Heart left ventricle (tissue), 13 donors: ENCODE data around the gene CCDC47.

Experiments used
- POLR2A ChIP-seq, 2 donors: fragments of 450-650 bp; IDR thresholded peaks; one replicate each; pipeline ENCODE4 v1.6.1; 2017; ENCODE audit warnings: antibody characterized with exemption in 2 of 2, mild to moderate bottlenecking in 2 of 2, moderate library complexity in 2 of 2
- TF ChIP-seq, protein P1 (sequence below), 12 donors: fragments of 200-600 bp; sonication (generic) in 4 of 12; IDR thresholded peaks; one replicate each; pipeline versions ENCODE4 v1.5.0 to v1.8.0; 2018 to 2022; ENCODE audit warnings: antibody characterized with exemption in 12 of 12, mild to moderate bottlenecking in 5 of 12
- donor health status: ischemic (EF 13 %, LVEDD 7.1; RV severe dilation, severe dysfunction).
- donor health status: DM: no; HTN: yes; CAD: no.
- donor health status: DM: no; HTN: no; CAD: no.
- donor health status: ischemic (EF 25% LVEDD 6.9; RV normal size, moderate dysfunction).
- donor health status: ischemic (EF 25% LVEDD 5.7; RV mildly dilated, moderate dysfunction).
- donor health status: ischemic (EF 35%, LVEDD 5.7; RV mildly dilated, moderate dysfunction).
- donor health status: nonischemic (EF 11% LVEDD 7.7; RV severe dilation, severe dysfunction).
- donor health status: DM: yes; HTN: yes; CAD: no.
- donor health status: PGD.
- donor health status: ischemic (EF 29% LVEDD 5.4; RV normal size, mild dysfunction).
- donor health status: nonischemic (EF 23%, LVEDD 6.1; RV moderate dilation, normal function).

DNA sequence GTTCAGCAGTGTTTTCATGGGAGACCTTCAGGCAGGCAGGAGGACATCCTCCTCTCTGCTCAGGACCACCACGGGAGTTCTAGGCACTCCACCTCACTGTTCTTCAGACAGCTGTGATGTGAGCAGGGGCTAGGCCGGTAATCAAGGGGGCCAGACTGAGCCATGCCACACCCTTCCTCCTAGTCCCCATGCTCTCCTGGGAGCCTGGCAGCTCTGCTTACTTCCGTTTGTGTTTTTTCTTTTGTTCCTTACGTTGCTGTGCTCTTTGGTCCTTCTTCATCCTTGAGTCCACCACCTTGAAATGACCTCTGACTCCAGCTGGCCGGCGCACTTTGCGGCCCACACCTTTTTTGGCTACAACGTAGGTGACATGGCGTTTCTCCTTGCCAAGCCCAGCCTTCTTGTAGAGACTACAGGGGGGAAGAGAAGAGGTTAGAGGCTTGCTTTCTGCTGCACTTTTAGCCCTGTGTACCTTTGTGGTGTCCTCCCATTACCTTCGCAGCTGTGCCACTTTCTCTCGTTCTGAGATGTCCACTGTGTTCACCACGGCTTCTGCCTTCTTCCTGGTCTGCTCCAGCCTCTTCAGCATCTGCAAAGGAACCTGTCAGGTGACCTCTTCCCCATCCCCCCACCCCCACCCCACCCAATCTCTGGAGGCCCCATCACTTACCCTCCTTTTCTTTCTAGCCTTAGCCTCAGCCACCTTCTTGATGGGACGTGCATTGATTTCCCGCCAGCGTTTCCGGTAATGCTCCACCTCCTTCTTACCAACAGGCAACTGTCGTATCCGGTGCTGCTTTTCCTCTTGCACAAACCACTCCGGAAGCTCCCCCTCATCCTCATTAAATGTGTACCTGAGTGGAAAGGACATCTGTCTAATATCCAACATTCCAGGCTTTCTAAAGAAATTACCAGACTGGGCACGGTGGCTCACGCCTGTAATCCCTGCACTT, 46.5 kb upstream of the CCDC47 start:
- TF ChIP-seq, protein P1, sequence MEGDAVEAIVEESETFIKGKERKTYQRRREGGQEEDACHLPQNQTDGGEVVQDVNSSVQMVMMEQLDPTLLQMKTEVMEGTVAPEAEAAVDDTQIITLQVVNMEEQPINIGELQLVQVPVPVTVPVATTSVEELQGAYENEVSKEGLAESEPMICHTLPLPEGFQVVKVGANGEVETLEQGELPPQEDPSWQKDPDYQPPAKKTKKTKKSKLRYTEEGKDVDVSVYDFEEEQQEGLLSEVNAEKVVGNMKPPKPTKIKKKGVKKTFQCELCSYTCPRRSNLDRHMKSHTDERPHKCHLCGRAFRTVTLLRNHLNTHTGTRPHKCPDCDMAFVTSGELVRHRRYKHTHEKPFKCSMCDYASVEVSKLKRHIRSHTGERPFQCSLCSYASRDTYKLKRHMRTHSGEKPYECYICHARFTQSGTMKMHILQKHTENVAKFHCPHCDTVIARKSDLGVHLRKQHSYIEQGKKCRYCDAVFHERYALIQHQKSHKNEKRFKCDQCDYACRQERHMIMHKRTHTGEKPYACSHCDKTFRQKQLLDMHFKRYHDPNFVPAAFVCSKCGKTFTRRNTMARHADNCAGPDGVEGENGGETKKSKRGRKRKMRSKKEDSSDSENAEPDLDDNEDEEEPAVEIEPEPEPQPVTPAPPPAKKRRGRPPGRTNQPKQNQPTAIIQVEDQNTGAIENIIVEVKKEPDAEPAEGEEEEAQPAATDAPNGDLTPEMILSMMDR (IDR thresholded peaks at IDR 0.05), result no peak
- TF ChIP-seq POLR2A (IDR thresholded peaks at IDR 0.05), result no peak
